Measurements from ENCODE around the gene AURKB.
"Not testable (repeated sequence)": the region's sequence is repeated elsewhere in the genome, so short reads cannot be mapped to it uniquely, and the experiment has no call there.

AURKB gene

GRCh38 chr17:8224891-8225812, 14.8 kb upstream of the AURKB start:
- DNase-seq: no peak

- no peak for DNase-seq
These were observed 13.2 kb upstream of the AURKB start for GRCh38 chr17:8223356-8224126.

GRCh38 chr17:8222630-8223355, 12.4 kb upstream of the AURKB start:
- DNase-seq: peak; percentile 59

- no peak for DNase-seq
These were observed 11.9 kb upstream of the AURKB start for GRCh38 chr17:8222380-8222629.

- peak; percentile 42 for DNase-seq
These were observed 11.4 kb upstream of the AURKB start for GRCh38 chr17:8221663-8222379.

- peak; percentile 17 for DNase-seq
These were observed 10.6 kb upstream of the AURKB start for GRCh38 chr17:8220783-8221662.

GRCh38 chr17:8214000-8214399, 3.6 kb upstream of the AURKB start:
- not testable (repeated sequence) for DNase-seq

GRCh38 chr17:8212312-8213180, 2.2 kb upstream of the AURKB start:
- no peak for DNase-seq

- DNase-seq: no peak
These were observed 535 bp upstream of the AURKB start for GRCh38 chr17:8210761-8211458.

GRCh38 chr17:8206536-8206935, 3.8 kb downstream of the AURKB start:
- DNase-seq: no peak

- no peak for DNase-seq
These were observed 5.4 kb downstream of the AURKB start for GRCh38 chr17:8204761-8205555.

GRCh38 chr17:8192070-8192815, 18.1 kb downstream of the AURKB start:
- DNase-seq: peak; percentile 45

GRCh38 chr17:8190506-8190905, 19.9 kb downstream of the AURKB start:
- DNase-seq: no peak

GRCh38 chr17:8189711-8190477, 20.5 kb downstream of the AURKB start, which contains the start of gene BORCS6:
BORCS6 (minus strand) TSS chr17:8190180; CDS start chr17:8190140, 40 bp downstream.
- peak; percentile 94 for DNase-seq

GRCh38 chr17:8189041-8189710, 21.2 kb downstream of the AURKB start:
- DNase-seq: no peak

GRCh38 chr17:8188263-8188839, 22.0 kb downstream of the AURKB start:
- no peak for DNase-seq

Measured in SIG-M5 (cell line).